ENCODE data around the gene GK.

- TF ChIP-seq CTCF (IDR thresholded peaks at IDR 0.05) (no peak), POLR2A (IDR thresholded peaks at IDR 0.05) (no peak)
Observed at GRCh38 chrX:30693999-30694650, 40.9 kb downstream of the GK start.
